GM12878 (cell line): ENCODE results near the gene IQGAP2. TPM values are rescaled to one million over a fixed set of nuclear protein-coding genes. Genes with fewer than 3 reads are reported as not detected.
A peak's percentile ranks its signal among the peaks of the same experiment; 100 is the strongest.

Experiments used
- CREM ChIP-seq: IDR thresholded peaks from 2 replicates; pipeline ENCODE4 v1.6.1; 2014; ENCODE audit warnings: antibody characterized with exemption, low read depth
- IRF5 ChIP-seq: fragments of 450-650 bp; IDR thresholded peaks from 2 replicates; pipeline ENCODE4 v1.6.1; 2017; ENCODE audit warnings: borderline replicate concordance
- MEF2A ChIP-seq: IDR thresholded peaks from 2 replicates; pipeline ENCODE4 v1.6.1; 2011; ENCODE audit warnings: low read depth, mild to moderate bottlenecking, low read length, moderate library complexity; ENCODE audit not compliant: insufficient read depth
- NRF1 ChIP-seq: conservative IDR thresholded peaks from 2 replicates; pipeline ENCODE4 v1.6.1; 2011; ENCODE audit warnings: mild to moderate bottlenecking, low read depth, low read length, improper control_type of control experiment
- POU2F2 ChIP-seq: IDR thresholded peaks from 3 replicates; pipeline ENCODE4 v1.6.1; 2011; ENCODE audit warnings: low read depth, mild to moderate bottlenecking, low read length, borderline replicate concordance
- SP1 ChIP-seq: IDR thresholded peaks from one replicate; pipeline ENCODE4 v1.6.1; 2011; ENCODE audit warnings: low read depth, low read length
- ZBTB11 ChIP-seq: fragments of 450-650 bp; formaldehyde crosslinking; IDR thresholded peaks from 2 replicates; pipeline ENCODE4 v1.5.0; 2022; ENCODE audit warnings: mild to moderate bottlenecking, missing genetic modification characterization
- polyA plus RNA-seq, 11 experiments: library from polyadenylated mRNA; depleted of rRNA in 4 of 11; unstranded in 6 of 11; stranded (reverse) in 5 of 11; fragments of >200 nt; fragmentation: Nextera tagmentation in 4 of 11; fragmentation: Illumina TruSeq in 1 of 11; extraction: Ambion mirVana in 4 of 11; extraction: Trizol in 1 of 11; gene quantifications; 1 replicate in 1 of 11; 2 replicates in 10 of 11; pipeline versions ENCODE4 v1.2.1 to v1.2.3, GENCODE V29; 2011 to 2016; ENCODE audit warnings: inconsistent platforms in 2 of 11, missing spikeins in 2 of 11, low read depth in 1 of 11
- total RNA-seq, 4 experiments: library from RNA; depleted of rRNA in 3 of 4; stranded (reverse); fragments of >200 nt in 3 of 4; fragmentation: Illumina TruSeq in 1 of 4; extraction: Trizol in 1 of 4; gene quantifications; 2 replicates each; pipeline versions ENCODE4 v1.2.1 to v1.2.3, GENCODE V29; 2013 to 2021

IQGAP2 gene
- total and polyA plus RNA-seq, 10 of the 15 experiments (the other 5 are each of a cell fraction or from before 2014, with no cell fraction given), result 14.5 to 41.4 (median 21.8) TPM

GRCh38 chr5:76582230-76583162 is 179.4 kb downstream of the IQGAP2 start (continued):
- TF ChIP-seq IRF5, result no peak
- no peak for TF ChIP-seq NRF1
- TF ChIP-seq POU2F2, result peak; percentile 60; the same call in 1 of the 3 replicates
- peak; percentile 46 for TF ChIP-seq SP1
- peak; percentile 83 for TF ChIP-seq CREM
- TF ChIP-seq ZBTB11 (CRISPR knock-in tag), result no peak
- 0 out of 2 replicates have a peak, but pooled peaks have one; percentile 24 for TF ChIP-seq MEF2A
